Ishikawa (cell line): ENCODE results near the gene RNF187.

ENCODE experiments used
- RAD21 ChIP-seq: IDR thresholded peaks from 2 replicates; pipeline ENCODE4 v1.6.1; 2012; ENCODE audit warnings: low read depth
- TCF12 ChIP-seq: IDR thresholded peaks from 2 replicates; pipeline ENCODE4 v1.6.1; 2012; ENCODE audit warnings: low read depth
- YY1 ChIP-seq: IDR thresholded peaks from 2 replicates; pipeline ENCODE4 v1.6.1; 2012; ENCODE audit warnings: low read depth

DNA sequence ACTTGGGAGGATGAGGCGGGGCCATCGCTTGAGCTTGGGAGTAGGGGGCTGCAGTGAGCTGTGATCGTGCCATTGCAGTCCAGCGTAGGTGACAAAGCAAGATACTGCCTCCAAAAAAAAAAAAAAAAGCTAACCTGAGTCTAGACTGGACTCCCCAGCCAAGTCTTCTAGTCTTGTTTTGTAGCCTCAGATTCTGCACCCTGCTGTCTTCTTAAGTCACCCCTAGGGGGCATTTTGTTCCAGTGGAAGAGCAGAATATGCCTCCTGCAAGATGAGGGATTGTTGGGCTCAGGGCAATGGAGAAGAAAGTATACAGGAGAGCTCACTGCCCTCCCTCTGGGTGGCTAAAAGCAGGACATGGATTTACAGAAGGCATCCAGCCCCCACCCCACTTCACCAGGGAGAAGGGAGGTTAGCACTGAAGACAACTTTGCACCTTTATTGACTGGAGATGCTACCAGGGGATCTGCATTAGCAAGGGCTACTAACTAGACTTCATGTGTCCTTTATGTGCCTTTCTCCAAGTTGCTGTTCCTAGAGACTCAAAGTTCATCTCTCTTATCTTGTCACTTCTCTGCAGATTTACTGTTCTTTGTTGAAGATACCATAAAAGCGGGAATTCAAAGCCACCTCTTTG is 15.3 kb upstream of the RNF187 start:
- TF ChIP-seq YY1 (no peak), RAD21 (peak; percentile 57), TCF12 (no peak)
